HG03575 (cell line): ENCODE data around the gene IBTK.
"Not testable (repeated sequence)": the region's sequence is repeated elsewhere in the genome, so short reads cannot be mapped to it uniquely, and the experiment has no call there.

Experiments used
- ATAC-seq: cut with Tn5 transposase; IDR thresholded peaks from one replicate; pipeline ENCODE4 v1.9.1; 2021; ENCODE audit not compliant: unreplicated experiment, insufficient number of reproducible peaks, low FRiP score; ENCODE audit errors: extremely low read depth

Gene IBTK

GRCh38 chr6:82246802-82247504 lies 591 bp downstream of the IBTK start:
- no peak for ATAC-seq

DNA sequence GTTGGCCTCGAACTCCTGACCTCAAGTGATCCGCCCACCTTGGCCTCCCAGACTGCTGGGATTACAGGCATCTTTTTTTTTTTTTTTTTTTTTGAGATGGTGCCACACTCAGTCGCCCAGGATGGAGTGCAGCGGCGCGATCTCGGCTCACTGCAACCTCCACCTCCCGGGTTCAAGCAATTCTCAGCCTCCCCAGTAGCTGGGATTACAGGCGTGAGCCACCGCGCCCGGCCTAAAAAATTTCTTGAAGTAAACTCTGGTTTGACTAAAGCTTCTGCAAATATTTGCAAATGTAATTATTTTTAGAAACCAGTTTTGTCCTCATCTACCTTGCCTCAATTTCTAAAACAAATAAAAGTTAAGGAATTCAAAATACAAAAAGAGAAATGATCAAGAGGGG lies 1.2 kb downstream of the IBTK start:
- no peak for ATAC-seq

GRCh38 chr6:82245376-82245775 lies 2.2 kb downstream of the IBTK start:
- ATAC-seq = no peak

DNA sequence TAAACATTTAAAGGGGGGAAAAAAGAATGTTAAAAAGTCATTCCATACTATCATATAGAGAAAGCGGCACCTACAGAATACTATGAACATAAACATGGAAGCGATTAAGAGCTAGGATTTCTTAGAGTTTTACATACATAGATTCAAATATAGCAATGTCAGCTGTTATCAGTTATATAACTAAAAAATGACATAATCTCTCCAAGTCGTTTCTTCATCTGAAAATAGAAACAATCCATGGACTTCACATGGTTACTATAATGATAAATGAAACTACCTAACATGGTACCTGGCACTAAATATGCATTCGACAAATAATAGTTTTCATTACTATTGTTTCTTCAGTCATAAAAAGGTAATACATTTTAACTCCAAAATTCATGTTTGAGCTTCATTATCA lies 3.7 kb downstream of the IBTK start:
- no peak for ATAC-seq

GRCh38 chr6:82240186-82240585 lies 7.4 kb downstream of the IBTK start:
- no peak for ATAC-seq

- no peak for ATAC-seq
These were observed 7.9 kb downstream of the IBTK start for GRCh38 chr6:82239597-82239996.

- ATAC-seq = no peak
These were observed 10.5 kb downstream of the IBTK start for GRCh38 chr6:82237013-82237412.

DNA sequence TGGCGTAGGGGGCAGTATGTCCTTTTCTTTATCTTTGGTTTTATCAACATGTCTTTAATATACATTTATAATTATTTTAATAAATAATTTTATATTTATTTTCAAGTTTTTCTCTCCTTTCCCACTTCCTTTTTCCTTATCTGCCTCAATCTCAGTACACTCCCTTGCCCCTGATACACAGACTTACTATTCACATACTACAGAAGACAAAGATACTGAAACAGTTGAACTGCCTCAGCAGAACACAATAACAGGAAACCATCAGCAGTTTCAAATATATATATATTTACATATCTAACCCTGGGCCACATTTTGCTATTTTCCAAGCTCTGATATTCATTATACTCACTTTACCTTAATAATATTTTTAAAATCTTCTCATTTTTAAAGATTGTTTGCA lies 19.8 kb downstream of the IBTK start:
- peak; percentile 85 for ATAC-seq

DNA sequence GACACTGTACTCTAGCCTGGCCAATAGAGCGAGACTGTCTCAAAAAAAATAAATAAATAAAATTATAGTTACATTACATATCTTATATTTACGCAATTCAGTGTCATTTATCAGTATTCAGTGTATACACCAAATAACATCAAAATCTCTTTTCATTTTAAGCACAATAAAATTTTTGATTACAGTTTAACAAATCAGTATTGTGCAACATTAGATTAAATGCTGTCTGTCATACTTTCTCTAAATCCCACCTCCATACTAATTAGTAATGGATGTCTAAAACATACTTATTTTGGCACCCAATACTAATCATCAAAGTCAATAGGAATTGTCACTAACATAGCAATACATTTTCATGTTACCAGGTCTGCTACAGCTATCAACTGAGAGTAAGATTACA lies 27.4 kb downstream of the IBTK start:
- ATAC-seq = no peak

- ATAC-seq = peak; percentile 70
These were observed 30.4 kb downstream of the IBTK start for GRCh38 chr6:82217018-82217586.

GRCh38 chr6:82216549-82216948 lies 31.0 kb downstream of the IBTK start:
- no peak for ATAC-seq

- ATAC-seq = no peak
These were observed 36.2 kb downstream of the IBTK start for GRCh38 chr6:82211326-82211725.

DNA sequence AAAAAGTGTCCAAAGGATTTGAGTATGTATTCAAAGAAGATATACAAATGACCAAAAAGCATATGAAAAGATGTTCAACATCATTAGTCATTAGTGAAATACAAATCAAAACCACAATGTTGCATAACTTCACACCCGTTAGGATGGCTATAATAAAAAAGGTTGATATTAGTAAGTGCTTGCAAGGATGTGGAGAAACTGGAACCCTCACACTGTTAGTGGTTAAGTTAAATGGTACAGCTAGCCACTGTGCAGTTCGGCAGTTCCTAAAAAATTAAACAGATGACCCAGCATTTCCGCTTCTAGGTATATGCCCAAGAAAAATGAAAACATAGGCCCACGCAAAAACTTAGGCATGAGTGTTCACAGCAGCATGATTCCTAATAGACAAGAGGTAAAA lies 38.6 kb downstream of the IBTK start:
- no peak for ATAC-seq

DNA sequence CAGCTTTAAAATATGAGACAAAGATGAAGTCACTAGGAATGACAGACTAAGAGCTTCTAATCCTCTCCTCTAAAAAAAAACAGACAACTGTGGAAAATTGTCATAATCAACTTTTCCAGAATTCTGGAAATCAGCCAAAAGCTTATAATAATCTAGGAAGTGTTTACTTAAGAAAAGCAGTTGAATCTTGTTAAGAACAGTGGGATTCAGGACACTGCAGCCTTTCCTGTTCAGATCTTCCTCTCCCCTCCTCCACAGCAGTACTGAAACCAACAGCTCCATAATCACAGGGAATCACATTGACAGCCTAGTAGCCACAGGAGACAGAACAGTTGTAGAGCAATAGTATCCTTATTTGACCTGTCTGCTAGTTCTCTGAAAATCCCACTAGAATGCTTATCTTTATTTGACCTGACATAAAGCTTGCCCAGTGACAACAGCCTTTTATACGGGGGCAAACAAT lies 41.6 kb downstream of the IBTK start:
- ATAC-seq = no peak

DNA sequence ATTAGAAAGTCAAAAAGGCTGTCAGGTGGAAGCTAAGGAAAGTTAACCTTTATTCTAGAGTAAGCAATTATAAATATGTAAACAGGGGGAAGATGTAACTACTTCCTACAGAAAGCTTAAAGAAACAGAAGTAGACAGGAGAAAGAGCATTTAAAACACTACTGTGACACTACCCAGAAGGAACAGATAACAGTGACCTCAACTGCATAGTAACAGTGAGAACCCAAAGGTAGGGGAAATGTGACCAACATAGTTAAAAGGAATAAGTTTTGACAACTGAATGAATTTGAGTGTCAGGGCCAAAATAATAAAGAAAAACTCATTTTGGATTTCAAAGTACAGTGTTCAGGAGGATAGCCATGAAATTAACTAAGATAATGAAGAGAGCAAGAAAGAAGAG lies 43.5 kb downstream of the IBTK start:
- no peak for ATAC-seq

GRCh38 chr6:82197784-82198183 lies 49.8 kb downstream of the IBTK start:
- no peak for ATAC-seq

- ATAC-seq = not testable (repeated sequence)
These were observed 50.3 kb downstream of the IBTK start for GRCh38 chr6:82197245-82197644.

DNA sequence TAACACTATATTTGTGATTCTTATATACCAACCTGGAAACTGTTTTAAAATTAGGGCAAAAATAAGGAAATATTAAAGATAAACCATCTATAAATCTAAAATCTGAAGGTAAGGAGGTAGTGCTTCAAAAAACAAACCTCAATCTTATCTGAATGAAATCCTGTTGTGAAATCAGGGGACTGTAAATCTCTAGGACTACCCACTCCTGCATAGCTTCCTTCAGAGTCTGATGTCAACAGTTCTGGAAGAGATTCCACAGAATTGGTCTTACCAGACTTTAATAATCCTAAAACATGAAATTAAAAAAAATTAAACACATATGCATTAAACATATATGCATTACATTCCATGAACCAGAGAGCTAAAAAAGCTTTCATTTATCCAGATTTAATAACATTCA lies 51.4 kb downstream of the IBTK start:
- ATAC-seq = no peak

- ATAC-seq = no peak
These were observed 51.9 kb downstream of the IBTK start for GRCh38 chr6:82195619-82196018.

- ATAC-seq = no peak
These were observed 61.5 kb downstream of the IBTK start for GRCh38 chr6:82185948-82186535.
